ENCODE measurements around the gene SGIP1.

The SGIP1 gene

GRCh38 chr1:66575739-66576138 lies 41.8 kb downstream of the SGIP1 start:
- H3K4me1 ChIP-seq (ENCODE audit: control insufficient read depth, low read length): no peaks in the 10 kb centered on the region; the same call in 1 of the 2 replicates
- H3K27ac ChIP-seq (ENCODE audit: low read depth, low read length): no peak overlapping the region
- H3K4me3 ChIP-seq (ENCODE audit: low read length): no peak overlapping the region
- H3K27me3 ChIP-seq (ENCODE audit: control insufficient read depth, low read length): peaks cover 7% of the 10 kb centered on the region
- no peaks in the 10 kb centered on the region for H3F3A ChIP-seq (ENCODE audit: control insufficient read depth, insufficient read depth)
- no peaks in the 10 kb centered on the region for H3K9me3 ChIP-seq (ENCODE audit: control insufficient read depth, insufficient read depth, low read length)
- H3K79me2 ChIP-seq (ENCODE audit: control insufficient read depth, low read length): no peaks in the 10 kb centered on the region
- TF ChIP-seq CTCF (IDR thresholded peaks at IDR 0.05; ENCODE audit: low read depth, low read length, poor library complexity, severe bottlenecking) (no peak), EZH2phosphoT487 (IDR thresholded peaks at IDR 0.05; ENCODE audit: borderline replicate concordance, low read length) (no peak)
- no peaks in the 10 kb centered on the region for H3K36me3 ChIP-seq (ENCODE audit: control insufficient read depth, low read length)
- no peak overlapping the region for H3K4me2 ChIP-seq (ENCODE audit: low read length)
- no peaks in the 10 kb centered on the region for H4K20me1 ChIP-seq (ENCODE audit: control insufficient read depth, insufficient read depth, low read depth, low read length)
- no peaks in the 10 kb centered on the region; the same call in 1 of the 2 replicates for H3K9me2 ChIP-seq (replicated peaks; ENCODE audit: control insufficient read depth, low read length)

- no peak for TF ChIP-seq EZH2phosphoT487 (IDR thresholded peaks at IDR 0.05; ENCODE audit: borderline replicate concordance, low read length)
- no peak for TF ChIP-seq CTCF (IDR thresholded peaks at IDR 0.05; ENCODE audit: low read depth, low read length, poor library complexity, severe bottlenecking)
- H3K27ac ChIP-seq (ENCODE audit: low read depth, low read length): no peak overlapping the region
- H4K20me1 ChIP-seq (ENCODE audit: control insufficient read depth, insufficient read depth, low read depth, low read length): no peaks in the 10 kb centered on the region
Measured at GRCh38 chr1:66576645-66577044, 42.7 kb downstream of the SGIP1 start.

DNA sequence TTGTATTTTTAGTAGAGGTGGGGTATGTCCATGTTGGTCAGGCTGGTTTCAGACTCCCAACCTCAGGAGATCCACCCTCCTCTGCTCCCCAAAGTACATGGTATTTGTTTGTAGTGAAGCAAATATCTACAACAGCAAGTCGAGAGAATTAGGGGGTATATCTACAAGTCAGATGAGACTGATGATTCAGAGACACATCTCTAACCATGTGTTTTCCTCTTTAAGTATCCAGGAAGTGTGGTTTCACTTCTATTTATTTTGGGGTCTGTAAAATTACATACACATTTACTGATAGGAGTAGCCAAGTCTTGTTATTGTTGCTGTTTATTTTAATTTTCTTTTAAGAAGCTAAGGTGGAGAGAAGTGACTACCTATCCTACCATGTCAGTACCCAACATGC lies 44.9 kb downstream of the SGIP1 start:
- Histone ChIP-seq H3K79me2 (ENCODE audit: control insufficient read depth, low read length) (no peaks in the 10 kb centered on the region), H3K4me1 (ENCODE audit: control insufficient read depth, low read length) (no peaks in the 10 kb centered on the region; the same call in 1 of the 2 replicates), H4K20me1 (ENCODE audit: control insufficient read depth, insufficient read depth, low read depth, low read length) (no peaks in the 10 kb centered on the region)

More at GRCh38 chr1:66576645-66577044, 42.7 kb downstream of the SGIP1 start:
- Histone ChIP-seq H3K9me2 (replicated peaks; ENCODE audit: control insufficient read depth, low read length) (no peaks in the 10 kb centered on the region; the same call in 1 of the 2 replicates), H3K4me3 (ENCODE audit: low read length) (no peak overlapping the region), H3K4me2 (ENCODE audit: low read length) (no peak overlapping the region), H3K4me1 (ENCODE audit: control insufficient read depth, low read length) (no peaks in the 10 kb centered on the region; the same call in 1 of the 2 replicates), H3K9me3 (ENCODE audit: control insufficient read depth, insufficient read depth, low read length) (no peaks in the 10 kb centered on the region), H3K36me3 (ENCODE audit: control insufficient read depth, low read length) (no peaks in the 10 kb centered on the region), H3K27me3 (ENCODE audit: control insufficient read depth, low read length) (peaks cover 6% of the 10 kb centered on the region), H3K79me2 (ENCODE audit: control insufficient read depth, low read length) (no peaks in the 10 kb centered on the region), H3F3A (ENCODE audit: control insufficient read depth, insufficient read depth) (no peaks in the 10 kb centered on the region)

More for the DNA sequence above, 44.9 kb downstream of the SGIP1 start:
- no peaks in the 10 kb centered on the region; the same call in 1 of the 2 replicates for H3K9me2 ChIP-seq (replicated peaks; ENCODE audit: control insufficient read depth, low read length)
- TF ChIP-seq CTCF (IDR thresholded peaks at IDR 0.05; ENCODE audit: low read depth, low read length, poor library complexity, severe bottlenecking) (no peak), EZH2phosphoT487 (IDR thresholded peaks at IDR 0.05; ENCODE audit: borderline replicate concordance, low read length) (no peak)
- peaks cover 5% of the 10 kb centered on the region; the same call in 1 of the 2 replicates for H3K27me3 ChIP-seq (ENCODE audit: control insufficient read depth, low read length)
- H3K36me3 ChIP-seq (ENCODE audit: control insufficient read depth, low read length): no peaks in the 10 kb centered on the region
- no peak overlapping the region for H3K27ac ChIP-seq (ENCODE audit: low read depth, low read length)
- H3K4me2 ChIP-seq (ENCODE audit: low read length): no peak overlapping the region
- H3K9me3 ChIP-seq (ENCODE audit: control insufficient read depth, insufficient read depth, low read length): no peaks in the 10 kb centered on the region
- H3K4me3 ChIP-seq (ENCODE audit: low read length): no peak overlapping the region
- no peaks in the 10 kb centered on the region for H3F3A ChIP-seq (ENCODE audit: control insufficient read depth, insufficient read depth)

All from DOHH2 (cell line).